GM19238 (cell line): Measurements from ENCODE around the gene ANKRD11.
"Not testable (repeated sequence)": the region's sequence is repeated elsewhere in the genome, so short reads cannot be mapped to it uniquely, and the experiment has no call there.

Experiments
- DNase-seq: peaks from one replicate; pipeline ENCODE4 v3.0.0; 2011; ENCODE audit warnings: low spot score; ENCODE audit not compliant: insufficient read length

ANKRD11 gene

GRCh38 chr16:89270666-89271345, 219.6 kb downstream of the ANKRD11 start:
- no peak for DNase-seq

GRCh38 chr16:89269805-89270665, 220.3 kb downstream of the ANKRD11 start:
- DNase-seq, result no peak

- DNase-seq, result no peak
These were observed 221.2 kb downstream of the ANKRD11 start for GRCh38 chr16:89268987-89269735.

- no peak for DNase-seq
These were observed 221.8 kb downstream of the ANKRD11 start for GRCh38 chr16:89268585-89268984.

- not testable (repeated sequence) for DNase-seq
These were observed 222.6 kb downstream of the ANKRD11 start for GRCh38 chr16:89267746-89268145.

GRCh38 chr16:89266521-89267134, 223.7 kb downstream of the ANKRD11 start:
- no peak for DNase-seq

- no peak for DNase-seq
These were observed 224.7 kb downstream of the ANKRD11 start for GRCh38 chr16:89265647-89266046.

- no peak for DNase-seq
These were observed 225.4 kb downstream of the ANKRD11 start for GRCh38 chr16:89264800-89265550.

- no peak for DNase-seq
These were observed 228.4 kb downstream of the ANKRD11 start for GRCh38 chr16:89261691-89262563.

GRCh38 chr16:89259901-89260300, 230.5 kb downstream of the ANKRD11 start:
- not testable (repeated sequence) for DNase-seq

GRCh38 chr16:89257757-89258465, 232.4 kb downstream of the ANKRD11 start:
- no peak for DNase-seq

GRCh38 chr16:89257281-89257731, 233.1 kb downstream of the ANKRD11 start:
- DNase-seq, result no peak

GRCh38 chr16:89256651-89257254, 233.6 kb downstream of the ANKRD11 start:
- no peak for DNase-seq

GRCh38 chr16:89253548-89254287, 236.6 kb downstream of the ANKRD11 start:
- DNase-seq, result no peak

- DNase-seq, result no peak
These were observed 242.0 kb downstream of the ANKRD11 start for GRCh38 chr16:89248196-89248982.

- not testable (repeated sequence) for DNase-seq
These were observed 242.7 kb downstream of the ANKRD11 start for GRCh38 chr16:89247734-89248075.
